GM18520 (cell line): ENCODE results near the gene STMP1.
"Not testable (repeated sequence)": the region's sequence is repeated elsewhere in the genome, so short reads cannot be mapped to it uniquely, and the experiment has no call there.

ENCODE experiments used
- ATAC-seq: cut with Tn5 transposase; IDR thresholded peaks from one replicate; pipeline ENCODE4 v1.9.1; 2021; ENCODE audit not compliant: unreplicated experiment

STMP1 gene

DNA sequence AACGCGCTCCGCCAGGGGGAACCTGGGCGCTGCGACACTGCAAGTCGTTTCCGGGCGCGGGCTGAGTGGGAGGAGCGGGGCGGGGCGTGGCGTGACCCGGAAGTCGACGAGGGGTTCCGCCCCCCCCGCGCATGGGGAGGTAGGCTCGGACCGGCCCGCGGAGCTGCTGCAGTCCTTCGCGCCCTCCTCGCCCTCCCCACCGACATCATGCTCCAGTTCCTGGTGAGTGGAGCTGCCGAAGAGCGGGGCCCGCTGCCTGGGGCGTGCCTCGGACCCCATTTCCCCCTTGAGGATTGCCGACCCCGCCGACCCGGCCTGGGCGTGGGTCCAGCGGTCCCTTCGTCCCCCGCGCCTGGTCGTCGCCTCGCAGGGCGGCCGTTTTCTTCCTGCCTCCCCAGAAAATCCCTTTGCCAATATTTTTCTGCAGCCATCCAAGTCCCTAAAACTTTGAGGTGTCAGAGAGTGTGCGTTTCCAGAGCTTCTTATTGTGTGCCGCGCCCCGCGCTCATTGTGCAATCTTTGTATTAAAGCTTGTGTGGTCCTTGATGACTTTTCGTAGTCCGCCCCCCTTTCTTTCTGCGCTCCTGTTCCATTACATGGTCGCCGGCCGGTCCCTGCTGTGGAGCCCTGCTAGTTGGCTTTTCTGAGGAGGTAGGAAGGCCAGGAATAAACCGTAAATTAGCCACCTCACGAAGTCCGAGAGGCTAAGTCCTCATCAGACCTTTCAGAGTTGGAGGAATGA is at the start of gene STMP1:
TSS of gene STMP1 (plus strand) at position 142 of the 742 bp plus-strand sequence.
- peak; percentile 87 for ATAC-seq

GRCh38 chr7:135616136-135616535 is 46.2 kb upstream of the STMP1 start:
- ATAC-seq = no peak

GRCh38 chr7:135617781-135618180 is 44.5 kb upstream of the STMP1 start:
- no peak for ATAC-seq

DNA sequence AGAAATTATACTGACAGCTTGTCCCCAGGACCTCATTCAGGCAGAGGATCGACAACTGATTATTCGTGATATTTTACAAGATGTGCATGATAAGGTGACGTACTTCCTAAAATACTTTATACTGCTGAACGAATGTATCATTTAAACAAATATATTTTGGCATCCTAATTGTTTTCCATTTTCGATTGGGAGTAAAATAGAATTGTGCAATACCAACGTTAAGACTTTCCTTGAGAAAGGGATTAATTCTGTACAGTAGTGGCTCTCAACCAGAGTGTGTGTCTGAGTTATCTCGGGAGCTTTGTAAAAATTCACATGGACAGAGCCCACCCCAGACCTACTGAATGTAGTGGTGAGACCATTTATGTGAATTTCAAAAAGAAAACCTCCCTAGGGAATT is 43.8 kb upstream of the STMP1 start:
- no peak for ATAC-seq

DNA sequence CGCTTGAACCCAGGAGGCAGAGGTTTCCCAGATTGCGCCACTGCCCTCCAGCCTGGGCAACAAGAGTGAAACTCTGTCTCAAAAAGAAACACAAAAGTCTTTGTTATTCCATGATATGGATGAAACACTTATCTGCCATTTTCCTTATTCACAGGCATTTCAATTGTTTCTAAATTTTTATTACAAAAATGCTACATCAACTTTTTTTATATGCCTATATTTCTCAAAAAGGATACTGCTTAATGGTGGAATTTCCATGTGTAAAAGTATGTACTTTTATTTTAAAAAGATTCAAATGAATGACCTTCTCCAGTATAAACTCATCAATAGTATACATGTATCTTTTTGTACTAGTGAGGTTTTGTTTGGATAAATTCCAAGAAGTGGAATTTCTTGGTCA is 41.9 kb upstream of the STMP1 start:
- ATAC-seq = no peak

GRCh38 chr7:135620980-135621850 is 41.1 kb upstream of the STMP1 start:
- no peak for ATAC-seq

DNA sequence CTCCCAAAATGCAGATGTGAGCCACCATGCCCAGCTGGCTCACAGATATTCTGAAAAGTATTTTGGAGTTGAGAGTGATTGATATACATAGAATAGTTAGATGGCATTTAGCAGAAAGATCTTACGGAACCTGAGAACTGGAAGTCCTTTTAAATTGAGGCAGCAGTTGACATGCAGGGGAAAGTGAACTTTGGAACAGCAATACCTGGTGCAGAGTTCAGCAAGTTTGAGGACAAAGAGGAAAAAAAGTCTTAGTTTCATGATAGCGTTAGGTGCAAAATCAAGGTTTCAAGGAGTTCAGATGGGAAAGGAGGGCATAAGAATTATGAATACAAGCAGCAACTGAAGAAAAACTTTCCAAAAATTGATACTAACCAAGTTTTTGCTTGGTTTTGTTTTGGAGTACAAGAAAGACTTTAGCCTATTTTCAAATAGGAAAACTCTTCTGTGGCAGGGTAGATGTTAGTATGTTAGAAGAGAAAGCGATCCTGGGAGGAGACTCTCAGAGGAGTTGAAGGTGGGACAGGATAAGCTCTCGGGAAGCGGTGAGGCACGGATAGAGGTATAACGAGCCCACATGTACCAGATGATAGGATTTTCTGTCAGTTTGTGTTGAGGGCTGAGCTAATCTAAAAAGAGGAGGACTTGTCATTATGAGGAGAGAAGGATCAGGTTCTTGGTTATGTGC is 28.0 kb upstream of the STMP1 start:
- ATAC-seq = no peak

DNA sequence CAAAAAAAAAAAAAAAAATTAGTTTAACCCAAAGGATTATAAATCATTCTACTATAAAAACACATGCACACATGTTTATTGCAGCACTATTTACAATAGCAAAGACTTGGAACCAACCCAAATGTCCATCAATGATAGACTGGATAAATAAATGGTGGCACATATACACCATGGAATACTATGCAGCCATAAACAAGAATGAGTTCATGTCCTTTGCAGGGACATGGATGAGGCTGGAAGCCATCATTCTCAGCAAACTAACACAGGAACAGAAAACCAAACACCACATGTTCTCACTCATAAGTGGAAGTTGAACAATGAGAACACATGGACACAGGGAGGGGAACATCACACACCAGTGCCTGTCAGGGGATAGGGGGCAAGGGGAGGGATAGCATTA is 22.6 kb upstream of the STMP1 start:
- not testable (repeated sequence) for ATAC-seq

- ATAC-seq = no peak
These were observed 18.2 kb upstream of the STMP1 start for GRCh38 chr7:135644154-135644553.

DNA sequence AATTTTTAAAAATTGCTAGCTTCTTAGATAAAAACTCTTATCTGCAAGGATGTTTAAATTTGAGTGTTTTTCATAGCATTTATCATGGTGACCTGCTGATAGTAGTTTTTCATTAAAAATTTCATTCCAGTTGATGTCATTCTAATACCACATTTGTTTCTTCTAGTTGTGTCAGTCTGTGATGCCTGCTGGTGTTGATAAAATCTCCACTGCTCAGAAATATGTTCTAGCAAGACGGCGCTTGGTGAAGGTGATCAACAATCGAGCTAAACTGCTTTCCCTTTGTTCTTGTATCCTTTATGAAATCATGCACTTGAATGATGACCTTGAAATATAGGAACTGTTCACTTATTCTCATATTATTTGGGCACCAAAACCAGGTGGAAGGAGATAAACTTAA is 17.6 kb upstream of the STMP1 start:
- ATAC-seq = no peak

- ATAC-seq = no peak
These were observed 16.9 kb upstream of the STMP1 start for GRCh38 chr7:135645296-135645904.

DNA sequence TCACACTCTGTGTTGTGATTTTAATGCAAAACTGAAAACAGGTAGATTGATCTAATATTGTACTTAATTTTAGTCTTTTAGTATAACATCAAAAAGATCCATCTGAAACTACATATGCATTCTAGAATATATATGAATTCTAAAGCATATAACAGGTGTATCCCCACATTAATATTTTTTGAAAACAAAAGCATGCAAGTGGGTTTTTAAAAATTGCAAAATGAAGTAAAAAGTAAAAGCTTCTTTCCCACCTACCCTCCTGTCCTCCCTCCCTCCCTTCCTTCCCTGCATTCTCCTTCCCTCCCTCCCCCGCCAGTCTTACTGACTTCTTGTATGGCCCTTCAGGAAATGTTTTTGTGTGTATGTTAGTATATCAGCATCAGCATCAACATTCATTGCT is 14.6 kb upstream of the STMP1 start:
- ATAC-seq = no peak

DNA sequence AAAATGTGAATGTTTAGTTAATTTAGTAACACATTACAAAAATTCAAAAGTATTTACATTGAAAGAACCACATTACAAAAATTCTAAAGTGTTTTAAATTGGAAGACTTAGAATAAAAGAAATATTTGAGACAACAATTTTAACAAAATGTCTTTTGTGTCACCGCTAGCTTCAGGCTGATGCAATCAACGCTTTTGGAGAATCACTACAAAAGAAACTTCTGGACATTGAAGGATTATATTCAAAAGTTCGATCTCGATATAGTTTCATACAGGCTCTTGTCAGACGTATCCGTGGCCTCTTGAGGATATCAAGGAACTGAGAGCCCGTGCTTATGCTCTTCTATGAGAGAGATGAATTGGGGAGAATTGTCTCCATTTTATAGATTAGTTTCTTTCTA is 14.1 kb upstream of the STMP1 start:
- ATAC-seq = no peak

GRCh38 chr7:135650831-135651573 is 11.3 kb upstream of the STMP1 start:
- no peak for ATAC-seq

DNA sequence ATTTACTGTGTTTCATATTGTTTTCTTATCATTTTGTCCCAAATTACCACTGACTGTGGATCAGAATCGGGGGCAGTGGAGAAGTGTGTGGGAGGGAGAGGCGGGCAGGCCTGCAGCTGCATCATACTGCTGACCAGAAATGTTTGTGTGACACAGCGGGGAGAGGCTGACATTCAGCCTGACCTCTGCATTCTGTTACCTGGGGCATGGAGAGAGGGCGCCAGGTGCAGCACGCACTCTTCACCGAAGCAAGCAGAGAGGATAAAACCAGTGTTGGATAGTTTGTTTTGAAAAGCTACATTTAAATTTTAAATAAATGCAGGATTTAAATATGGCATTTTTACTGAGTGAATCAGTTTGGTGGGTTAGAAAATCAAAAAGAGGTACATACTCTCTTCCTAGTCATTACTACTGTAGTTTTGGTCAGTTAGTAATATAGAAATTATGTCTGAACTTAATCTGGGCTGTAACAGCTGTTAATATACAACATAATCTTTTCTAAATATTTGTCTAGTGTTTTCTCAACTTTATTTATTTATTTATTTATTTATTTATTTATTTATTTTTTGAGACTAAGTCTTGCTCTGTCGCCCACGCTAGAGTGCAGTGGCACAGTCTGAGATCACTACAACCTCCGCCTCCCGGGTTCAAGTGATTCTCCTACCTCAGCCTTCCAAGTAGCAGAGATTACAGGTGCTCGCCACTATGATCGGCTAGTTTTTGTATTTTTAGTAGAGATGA is 8.8 kb upstream of the STMP1 start:
- no peak for ATAC-seq

DNA sequence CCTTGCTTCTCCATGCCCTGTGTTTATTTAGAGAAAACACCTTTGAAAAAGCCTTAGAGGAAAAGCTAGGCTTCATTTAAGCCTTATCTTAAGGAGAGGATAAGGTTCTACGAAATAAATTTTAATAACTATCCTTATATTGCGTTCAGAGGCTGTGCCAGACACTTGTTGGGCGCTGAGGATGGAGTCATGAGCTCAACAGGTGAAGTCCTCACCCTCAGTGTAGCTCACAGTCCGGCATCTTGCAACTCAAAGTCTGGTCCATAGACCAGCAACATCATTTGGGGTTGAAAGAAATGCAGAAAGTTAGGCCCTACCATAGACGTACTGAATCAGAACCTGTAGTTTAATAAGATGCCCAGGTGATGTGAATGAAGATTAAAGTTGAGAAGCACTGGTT is 3.8 kb upstream of the STMP1 start:
- ATAC-seq = no peak

DNA sequence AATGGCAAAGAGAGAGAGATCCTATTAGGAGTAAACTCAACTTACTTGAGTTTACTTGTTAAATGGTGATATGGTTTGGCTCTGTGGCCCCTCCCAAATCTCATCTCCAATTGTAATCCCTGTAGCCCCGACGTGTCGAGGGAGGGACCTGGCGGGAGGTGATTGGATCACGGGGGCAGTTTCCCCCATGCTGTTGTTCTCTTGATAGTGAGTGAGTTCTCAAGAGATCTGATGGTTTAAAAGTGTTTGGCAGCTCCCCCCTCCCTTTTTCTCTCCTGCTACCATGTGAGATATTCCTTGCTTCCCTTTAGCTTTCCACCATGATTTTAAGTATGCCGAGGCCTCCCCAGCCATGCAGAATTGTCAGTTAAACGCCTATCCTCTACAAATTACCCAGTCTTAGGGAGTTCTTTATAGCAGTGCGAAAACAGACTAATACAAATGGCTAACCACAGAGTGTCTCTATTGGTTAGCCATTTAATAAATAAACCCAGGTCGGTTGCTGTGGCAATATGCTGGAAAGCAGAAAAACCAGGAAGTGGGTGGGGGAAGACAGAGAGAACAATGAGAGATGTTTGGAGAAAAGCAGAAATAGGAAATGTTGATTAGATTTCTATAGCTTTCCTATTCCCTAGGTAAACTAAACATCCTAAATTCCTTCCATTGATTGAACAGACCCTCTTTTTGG is 3.0 kb upstream of the STMP1 start:
- no peak for ATAC-seq

- no peak for ATAC-seq
These were observed 797 bp upstream of the STMP1 start for GRCh38 chr7:135661311-135662122.

GRCh38 chr7:135662123-135662372 is 266 bp upstream of the STMP1 start:
- no peak for ATAC-seq
